Mesothelial cell of epicardium (in vitro differentiated cells): ENCODE results near the gene GABRA4. TPM values are rescaled to one million over a fixed set of nuclear protein-coding genes. Genes with fewer than 3 reads are reported as not detected.

ENCODE experiments used
- DNase-seq, 2 experiments: peaks; one replicate each; pipeline ENCODE4 v3.0.0; 2021; ENCODE audit warnings: low spot score in 2 of 2; ENCODE audit not compliant: unreplicated experiment in 2 of 2
- H3K27ac Mint-ChIP-seq: 2 replicates; pipeline ENCODE4 v1.8.0; 2021; ENCODE audit warnings: mixed read lengths
- H3K27me3 Mint-ChIP-seq: 2 replicates; pipeline ENCODE4 v1.8.0; 2021; ENCODE audit warnings: low read depth, mixed read lengths
- H3K36me3 Mint-ChIP-seq: 2 replicates; pipeline ENCODE4 v1.8.0; 2021; ENCODE audit warnings: mixed read lengths
- H3K4me1 Mint-ChIP-seq: 2 replicates; pipeline ENCODE4 v1.8.0; 2021; ENCODE audit warnings: mixed read lengths
- H3K4me3 Mint-ChIP-seq: 2 replicates; pipeline ENCODE4 v1.8.0; 2021; ENCODE audit warnings: mild to moderate bottlenecking, moderate library complexity, mixed read lengths
- H3K9me3 Mint-ChIP-seq: 2 replicates; pipeline ENCODE4 v1.8.0; 2021; ENCODE audit warnings: mixed read lengths
- total RNA-seq: library from RNA; stranded (reverse); gene quantifications from 3 replicates; pipeline ENCODE4 v1.2.1, GENCODE V29; 2021
- TF ChIP-seq, protein P1 (sequence below): fragments of 200-600 bp; sonication (generic); IDR thresholded peaks from one replicate; pipeline ENCODE4 v1.5.0; 2021; ENCODE audit warnings: antibody characterized with exemption; ENCODE audit not compliant: unreplicated experiment

Gene GABRA4
- not detected in 3 replicates for total RNA-seq

DNA sequence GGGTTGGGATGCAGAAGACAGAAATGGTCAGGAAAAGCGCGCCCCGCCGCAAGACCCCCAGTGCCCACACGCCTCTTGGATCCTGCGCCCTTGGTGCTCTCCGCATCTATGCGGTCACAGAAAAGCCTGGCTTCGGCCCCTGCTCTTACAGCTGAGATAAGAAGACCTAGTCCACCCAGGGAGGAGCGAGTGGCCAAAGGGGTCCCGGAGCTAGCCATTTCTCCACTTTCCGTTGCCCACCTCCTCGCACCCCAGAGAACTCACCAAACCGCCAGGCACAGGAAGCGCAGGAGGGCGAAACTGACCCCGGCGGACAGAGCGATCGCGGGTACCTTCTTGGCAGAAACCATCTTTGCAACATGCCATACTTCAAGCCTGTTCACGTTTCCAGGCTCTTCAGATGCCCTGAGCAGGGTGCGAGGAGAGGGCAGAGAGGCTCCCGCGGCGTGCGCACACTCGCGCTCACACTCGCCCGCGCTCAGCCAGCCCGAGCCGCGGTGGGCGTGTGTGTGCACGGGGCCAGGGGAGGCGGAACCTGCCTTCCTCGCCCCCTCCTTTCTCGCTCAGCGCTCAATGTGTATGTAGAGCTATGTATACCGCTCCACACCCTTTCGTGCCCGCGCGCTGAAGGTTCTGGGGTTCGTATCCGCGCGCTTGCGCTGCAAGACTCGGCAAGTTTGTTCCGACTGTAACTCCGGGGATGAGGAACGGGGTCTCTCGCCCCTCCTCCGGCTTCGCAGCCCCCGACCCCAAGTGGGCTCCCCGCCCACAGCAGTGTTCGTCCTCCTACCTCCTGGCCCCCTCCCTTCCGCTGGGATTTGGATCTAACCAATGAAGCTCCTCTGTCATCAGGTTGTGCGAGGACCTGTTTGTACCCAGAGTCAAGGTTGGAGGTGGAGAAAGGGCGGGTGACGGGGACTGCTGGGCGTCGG, at the start of gene GABRA4:
Gene GABRA4 (minus strand): TSS at position 507 of the 932 bp plus-strand sequence. CDS start 157 bp downstream, at position 350.
- Mint-ChIP-seq H3K9me3 (no peaks in the 10 kb centered on the region), H3K27ac (no peak within 1 kb of the TSS), H3K4me3 (peak within 1 kb of the TSS; percentile 62), H3K27me3 (peaks cover 6% of the 10 kb centered on the region), H3K36me3 (no peaks in the 10 kb centered on the region), H3K4me1 (peaks cover 20% of the 10 kb centered on the region)
- DNase-seq: no peak
- TF ChIP-seq, protein P1, sequence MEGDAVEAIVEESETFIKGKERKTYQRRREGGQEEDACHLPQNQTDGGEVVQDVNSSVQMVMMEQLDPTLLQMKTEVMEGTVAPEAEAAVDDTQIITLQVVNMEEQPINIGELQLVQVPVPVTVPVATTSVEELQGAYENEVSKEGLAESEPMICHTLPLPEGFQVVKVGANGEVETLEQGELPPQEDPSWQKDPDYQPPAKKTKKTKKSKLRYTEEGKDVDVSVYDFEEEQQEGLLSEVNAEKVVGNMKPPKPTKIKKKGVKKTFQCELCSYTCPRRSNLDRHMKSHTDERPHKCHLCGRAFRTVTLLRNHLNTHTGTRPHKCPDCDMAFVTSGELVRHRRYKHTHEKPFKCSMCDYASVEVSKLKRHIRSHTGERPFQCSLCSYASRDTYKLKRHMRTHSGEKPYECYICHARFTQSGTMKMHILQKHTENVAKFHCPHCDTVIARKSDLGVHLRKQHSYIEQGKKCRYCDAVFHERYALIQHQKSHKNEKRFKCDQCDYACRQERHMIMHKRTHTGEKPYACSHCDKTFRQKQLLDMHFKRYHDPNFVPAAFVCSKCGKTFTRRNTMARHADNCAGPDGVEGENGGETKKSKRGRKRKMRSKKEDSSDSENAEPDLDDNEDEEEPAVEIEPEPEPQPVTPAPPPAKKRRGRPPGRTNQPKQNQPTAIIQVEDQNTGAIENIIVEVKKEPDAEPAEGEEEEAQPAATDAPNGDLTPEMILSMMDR: no peak

DNA sequence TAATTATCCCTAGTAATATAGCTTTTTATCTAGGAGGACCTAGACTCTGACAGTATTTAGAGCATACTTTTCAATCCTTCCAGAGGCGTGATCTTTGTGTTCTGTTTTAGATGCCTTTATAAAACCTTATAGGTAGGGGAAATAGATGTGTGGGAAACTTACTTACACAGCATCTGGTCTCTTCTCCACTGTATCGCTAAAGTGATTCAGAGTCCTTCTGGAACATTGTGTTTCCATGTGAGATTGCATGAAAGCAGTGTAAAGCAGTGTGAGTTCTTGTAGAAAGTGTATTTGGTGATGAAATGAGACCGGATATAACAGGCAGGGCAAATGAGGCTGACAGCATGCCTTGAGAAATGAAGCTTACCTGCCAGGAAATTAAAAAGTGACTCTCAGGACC, 47.4 kb upstream of the GABRA4 start:
- no peak overlapping the region for H3K4me3 Mint-ChIP-seq
- no peak for DNase-seq
- no peaks in the 10 kb centered on the region for H3K4me1 Mint-ChIP-seq
- H3K27me3 Mint-ChIP-seq: peaks cover 57% of the 10 kb centered on the region
- H3K9me3 Mint-ChIP-seq: no peaks in the 10 kb centered on the region
- no peak overlapping the region for H3K27ac Mint-ChIP-seq
- TF ChIP-seq, protein P1: no peak
- no peaks in the 10 kb centered on the region for H3K36me3 Mint-ChIP-seq

DNA sequence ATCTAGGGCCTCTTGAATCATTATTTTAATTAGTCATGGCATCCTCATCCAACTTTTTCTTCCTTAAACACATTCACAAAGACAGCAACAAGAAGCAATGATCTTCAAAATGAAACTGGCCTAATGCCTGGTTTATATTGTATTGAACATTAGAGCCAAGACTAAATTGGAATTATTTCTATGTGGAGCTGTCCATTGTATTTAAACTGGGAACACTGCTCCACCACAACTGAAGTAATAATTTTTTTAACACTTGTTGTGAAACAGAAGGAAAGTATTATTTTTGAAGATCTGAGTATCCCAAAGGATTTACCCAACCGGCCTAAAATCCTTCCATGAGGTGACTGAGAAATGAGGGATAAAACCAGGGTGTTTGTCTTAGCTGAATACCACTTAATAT, 44.9 kb upstream of the GABRA4 start:
- Mint-ChIP-seq H3K27me3 (peaks cover 55% of the 10 kb centered on the region), H3K4me3 (no peak overlapping the region), H3K9me3 (no peaks in the 10 kb centered on the region), H3K36me3 (no peaks in the 10 kb centered on the region), H3K27ac (no peak overlapping the region), H3K4me1 (no peaks in the 10 kb centered on the region)
- TF ChIP-seq, protein P1: no peak
- DNase-seq: no peak

GRCh38 chr4:47032405-47033106, 39.2 kb upstream of the GABRA4 start:
- Mint-ChIP-seq H3K4me1 (peaks cover 14% of the 10 kb centered on the region), H3K27me3 (peaks cover 68% of the 10 kb centered on the region), H3K9me3 (no peaks in the 10 kb centered on the region), H3K4me3 (peak overlapping the region; percentile 63), H3K27ac (no peak overlapping the region), H3K36me3 (no peaks in the 10 kb centered on the region)
- peak; percentile 32 to 82 for DNase-seq
- TF ChIP-seq, protein P1: peak; percentile 76

- Mint-ChIP-seq H3K27ac (no peak overlapping the region), H3K4me1 (peaks cover 14% of the 10 kb centered on the region), H3K9me3 (no peaks in the 10 kb centered on the region), H3K36me3 (no peaks in the 10 kb centered on the region), H3K27me3 (peaks cover 68% of the 10 kb centered on the region), H3K4me3 (peak overlapping the region; percentile 63)
- DNase-seq: no peak
- TF ChIP-seq, protein P1: no peak
These were observed 38.5 kb upstream of the GABRA4 start for GRCh38 chr4:47031751-47032404.
